Endothelial cell of coronary artery (primary cell): ENCODE results near the gene VAC14. TPM values are rescaled to one million over a fixed set of nuclear protein-coding genes. Genes with fewer than 3 reads are reported as not detected.

ENCODE experiments used
- total RNA-seq: library from RNA; depleted of rRNA; stranded (reverse); fragments of >200 nt; gene quantifications from 2 replicates; pipeline ENCODE4 v1.2.3, GENCODE V29; 2014

The VAC14 gene
- 16.9 and 24.7 TPM in 2 replicates for total RNA-seq

GRCh38 chr16:70800781-70801480, at the start of gene VAC14:
VAC14 (minus strand) TSS chr16:70801158; CDS start chr16:70800900, 258 bp downstream.

GRCh38 chr16:70685938-70686375, 115.0 kb downstream of the VAC14 start, which contains the start of gene MTSS2:
MTSS2 (minus strand) TSS chr16:70686053; CDS start chr16:70685791, 262 bp downstream.

GRCh38 chr16:70646260-70647241, 154.4 kb downstream of the VAC14 start, which contains the start of gene IL34:
IL34 (plus strand) TSS chr16:70646559; CDS start chr16:70646948, 389 bp downstream.

Other genes starting within 250 kb of the VAC14 start
- gene IL34, start 154.6 kb downstream of the VAC14 start, total RNA-seq = 0.63 and 0.75 TPM in 2 replicates
- 6.7 and 16.6 TPM in 2 replicates for gene MTSS2, start 115.1 kb downstream of the VAC14 start, total RNA-seq